CD4-positive, alpha-beta T cell treated with Interleukin-2 at 100 ng/mL for 4 hours (primary cell): Measurements from ENCODE around the gene UGT1A10.
"Not testable (repeated sequence)": the region's sequence is repeated elsewhere in the genome, so short reads cannot be mapped to it uniquely, and the experiment has no call there.

Experiments
- DNase-seq: peaks from one replicate; pipeline ENCODE4 v3.0.0-alpha.2; 2020; ENCODE audit warnings: low spot score

The UGT1A10 gene

DNA sequence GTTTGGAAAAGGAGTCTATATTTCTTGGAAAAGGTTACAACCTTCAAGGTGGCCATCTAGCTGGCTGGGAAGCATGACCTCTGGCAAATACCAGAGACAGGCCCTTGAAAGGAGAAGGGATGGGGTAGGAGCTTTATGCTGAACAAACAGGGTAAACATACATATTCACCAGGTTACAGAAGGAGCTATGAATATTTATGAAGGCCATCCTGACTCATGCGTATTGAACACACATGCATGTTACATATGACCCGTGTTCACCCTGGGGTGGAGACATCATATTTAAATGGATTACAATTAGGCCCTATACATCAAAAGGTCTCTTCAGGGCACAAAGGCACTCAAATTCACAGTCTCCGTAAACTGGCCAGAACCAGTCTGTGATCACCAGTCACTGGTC, 19.7 kb downstream of the UGT1A10 start:
- DNase-seq = not testable (repeated sequence)

DNA sequence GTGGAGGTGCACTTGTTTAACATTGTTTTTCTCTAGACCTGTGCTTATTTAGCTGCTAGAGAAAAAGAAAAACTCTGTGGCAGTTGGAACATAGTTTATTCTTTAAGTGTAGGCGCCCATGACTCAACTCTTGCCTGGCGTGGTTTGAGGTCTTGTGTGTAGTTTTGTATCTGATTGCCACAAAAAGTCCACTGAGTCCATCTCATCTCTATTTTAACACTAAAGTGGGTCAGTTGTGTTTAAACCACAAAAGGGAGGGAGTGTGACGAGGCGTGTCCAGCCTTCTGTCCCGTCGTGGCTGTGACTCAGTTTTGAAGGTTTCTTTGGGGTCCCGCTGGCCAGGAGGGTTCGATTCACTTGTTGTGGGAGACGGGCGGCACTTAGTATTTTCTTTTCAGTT, 20.2 kb downstream of the UGT1A10 start:
- no peak for DNase-seq

DNA sequence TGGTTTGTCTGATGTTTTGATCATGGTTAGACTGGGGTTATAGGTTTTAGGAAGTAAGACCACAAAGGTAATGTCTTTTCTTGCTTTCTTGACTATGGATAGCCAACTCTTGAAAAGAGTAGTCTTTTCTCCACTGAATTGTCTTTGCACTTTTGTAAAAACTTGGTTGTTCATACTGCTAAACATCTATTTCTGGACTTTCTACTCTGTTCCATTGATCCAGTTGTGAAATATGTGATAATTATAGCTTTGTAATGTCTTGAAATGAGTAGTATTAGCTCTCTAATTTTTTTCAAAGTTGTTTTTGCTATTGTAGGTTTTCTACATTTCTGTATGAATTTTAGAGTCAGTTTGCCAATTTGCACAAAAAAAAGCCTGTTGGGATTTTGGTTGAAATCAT, 22.4 kb downstream of the UGT1A10 start:
- no peak for DNase-seq

DNA sequence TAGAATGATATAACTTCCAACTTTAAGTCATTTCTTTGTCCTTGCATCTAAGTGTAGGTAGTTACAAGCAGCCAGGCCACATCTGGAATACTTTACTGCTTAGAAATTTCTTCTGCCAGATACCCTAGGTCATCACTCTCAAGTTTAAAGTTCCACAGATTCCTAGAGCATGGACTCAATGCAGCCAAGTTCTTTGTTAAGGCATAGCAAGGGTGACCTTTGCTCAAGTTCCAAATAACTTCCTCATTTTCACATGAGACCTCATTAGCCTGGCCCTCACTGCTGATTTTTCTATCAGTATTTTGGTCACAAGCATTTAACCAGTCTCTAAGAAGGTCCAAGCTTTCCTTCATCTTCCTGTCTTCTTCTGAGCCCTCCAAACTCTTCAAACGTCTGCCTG, 27.7 kb downstream of the UGT1A10 start:
- no peak for DNase-seq

DNA sequence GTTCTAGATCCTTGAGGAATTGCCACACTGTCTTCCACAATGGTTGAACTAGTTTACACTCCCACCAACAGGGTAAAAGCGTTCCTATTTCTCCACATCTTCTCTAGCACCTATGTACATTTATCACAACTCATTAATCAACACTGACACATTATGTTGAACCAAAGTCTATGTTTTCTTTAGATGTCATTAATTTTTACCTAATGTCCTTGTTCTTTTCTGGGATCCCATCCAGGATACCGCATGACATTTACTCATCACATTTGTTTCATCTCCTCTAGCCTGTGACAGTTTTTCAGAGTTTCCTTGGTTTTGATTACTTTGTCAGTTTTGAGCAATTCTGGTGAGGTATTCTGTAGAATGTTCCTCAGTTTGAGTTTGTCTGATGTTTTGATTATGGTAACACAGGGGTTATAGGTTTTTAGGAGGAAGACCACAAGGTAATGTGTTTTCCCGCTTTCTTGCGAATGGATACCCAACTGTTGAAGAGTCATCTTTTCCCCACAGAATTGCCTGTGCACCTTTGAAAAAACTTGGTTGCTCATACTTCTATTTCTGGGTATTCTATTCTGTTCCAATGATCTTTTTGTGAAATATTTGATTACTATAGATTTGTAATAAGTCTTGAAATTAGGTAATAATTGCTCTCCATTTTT, 32.5 kb downstream of the UGT1A10 start:
- no peak for DNase-seq

DNA sequence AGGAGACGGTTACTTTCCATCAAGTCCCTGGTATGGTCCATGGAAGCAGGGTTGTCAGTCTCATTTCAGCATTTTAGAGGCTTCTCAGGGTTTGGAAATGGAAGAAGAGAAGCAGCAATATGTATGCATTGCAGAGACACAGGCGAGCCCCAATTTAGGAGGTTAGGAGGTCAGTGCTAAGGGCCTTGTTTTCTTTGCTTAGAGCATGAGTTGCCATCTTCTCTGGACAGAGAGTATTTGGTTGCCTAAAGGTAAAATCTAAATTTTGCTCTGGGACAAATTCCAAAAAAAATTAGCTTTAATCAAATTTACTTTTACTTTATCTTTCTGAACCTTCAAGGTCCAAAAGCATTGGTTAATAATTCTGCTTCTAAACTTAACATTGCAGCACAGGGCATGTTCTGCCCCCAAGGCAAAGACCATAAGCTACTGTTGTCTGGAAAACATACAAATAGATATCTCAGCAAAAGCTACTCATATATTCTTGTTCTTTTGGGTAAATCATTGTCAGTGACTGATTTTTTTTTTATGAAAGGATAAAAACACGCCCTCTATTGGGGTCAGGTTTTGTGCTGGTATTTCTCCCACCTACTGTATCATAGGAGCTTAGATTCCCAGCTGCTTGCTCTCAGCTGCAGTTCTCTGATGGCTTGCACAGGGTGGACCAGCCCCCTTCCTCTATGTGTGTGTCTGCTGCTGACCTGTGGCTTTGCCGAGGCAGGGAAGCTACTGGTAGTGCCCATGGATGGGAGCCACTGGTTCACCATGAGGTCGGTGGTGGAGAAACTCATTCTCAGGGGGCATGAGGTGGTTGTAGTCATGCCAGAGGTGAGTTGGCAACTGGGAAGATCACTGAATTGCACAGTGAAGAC, 35.3 kb downstream of the UGT1A10 start, which contains the start of gene UGT1A9:
UGT1A9 (plus strand) TSS at position 609 of the 872 bp plus-strand sequence; CDS start at position 646, 37 bp downstream.
- DNase-seq = no peak

DNA sequence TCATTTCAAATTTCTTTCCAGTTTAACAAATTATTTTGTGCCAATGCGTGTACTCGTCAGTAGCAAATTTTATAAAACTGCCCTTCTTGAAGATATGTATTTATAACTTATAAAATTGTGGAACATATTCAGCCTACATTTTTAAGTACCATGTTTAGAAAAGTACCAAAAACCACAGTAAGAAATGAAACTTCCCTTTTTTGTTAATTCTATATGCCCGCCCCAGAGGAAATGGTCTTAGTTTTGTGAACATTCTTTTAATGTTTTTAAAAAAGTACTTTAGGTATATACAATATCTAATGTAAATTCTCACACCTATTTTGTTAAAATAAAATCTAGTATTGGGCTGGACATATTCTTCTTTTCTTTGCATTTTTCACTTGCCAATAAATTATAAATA, 36.6 kb downstream of the UGT1A10 start:
- no peak for DNase-seq

DNA sequence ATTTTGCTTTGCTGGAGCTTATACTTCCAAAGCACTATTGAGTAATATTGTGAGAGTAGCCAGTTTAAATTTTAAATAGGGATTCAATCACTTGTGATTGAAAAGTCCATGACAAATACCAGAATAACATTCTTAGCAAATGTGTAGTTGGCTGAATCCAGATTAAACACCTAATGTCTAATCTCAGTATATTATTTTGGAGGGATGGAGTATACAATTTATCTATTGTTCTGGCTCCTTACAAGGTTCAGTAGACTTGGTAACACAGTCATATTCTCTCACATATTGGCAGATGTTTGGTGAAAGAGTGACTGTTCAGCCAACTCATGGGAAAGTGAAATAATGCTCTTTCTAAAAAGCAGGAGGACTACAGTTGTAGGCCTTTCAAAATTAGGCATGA, 37.6 kb downstream of the UGT1A10 start:
- DNase-seq = no peak

DNA sequence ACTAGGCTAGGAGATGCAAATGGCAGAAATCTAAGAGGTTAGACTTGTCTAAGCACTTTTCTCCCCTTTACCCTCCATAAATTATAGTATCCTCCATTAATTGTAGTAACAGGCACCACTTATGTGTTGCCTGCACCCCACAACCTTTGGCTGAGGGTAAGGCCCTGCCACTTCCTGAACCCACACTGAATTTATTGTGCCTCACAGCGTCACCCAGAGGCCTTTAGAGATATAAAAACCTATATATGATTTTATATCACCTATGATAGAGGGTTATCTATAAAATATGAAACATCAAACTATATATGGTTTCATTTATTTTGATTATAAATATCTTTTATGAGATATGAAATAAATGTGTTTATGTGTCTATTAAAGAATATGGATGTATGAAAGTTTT, 38.1 kb downstream of the UGT1A10 start:
- no peak for DNase-seq

DNA sequence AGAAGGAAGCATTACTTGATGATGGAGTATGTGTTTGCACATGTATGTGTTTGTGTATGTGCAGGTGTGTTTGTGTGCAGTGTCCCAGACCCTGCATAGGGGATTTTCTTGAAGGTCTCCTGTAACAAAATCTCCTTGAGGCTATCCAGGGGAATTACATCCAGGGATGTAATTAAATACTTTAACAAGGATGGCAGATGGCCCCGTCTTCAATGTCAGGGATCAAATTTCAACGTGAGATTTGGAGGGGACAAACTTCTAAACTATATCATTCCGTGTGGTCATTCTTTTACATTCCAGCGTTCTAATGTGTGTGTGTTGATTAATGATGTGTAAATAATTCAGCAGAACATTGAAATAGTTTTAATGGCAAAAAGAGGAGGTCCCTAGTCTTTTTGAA, 38.7 kb downstream of the UGT1A10 start:
- DNase-seq = no peak

DNA sequence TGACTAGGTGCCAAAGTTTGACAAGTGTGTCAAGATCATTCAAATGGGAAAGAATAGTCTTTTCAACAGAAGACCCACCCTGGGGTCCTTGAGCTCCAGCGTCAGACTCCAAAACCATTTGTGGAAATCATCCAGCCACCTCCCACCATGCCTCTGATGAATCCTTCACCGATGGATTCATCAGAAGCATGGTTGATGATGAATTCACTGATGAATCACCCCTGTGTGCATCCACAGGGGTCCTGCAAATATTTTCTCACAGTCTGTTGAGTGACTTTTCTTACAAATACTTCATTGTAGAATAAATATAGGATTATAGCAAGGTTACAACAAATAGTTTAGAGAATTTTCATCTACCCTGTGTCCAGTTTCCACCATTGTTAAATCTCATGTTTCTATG, 39.8 kb downstream of the UGT1A10 start:
- DNase-seq = no peak

DNA sequence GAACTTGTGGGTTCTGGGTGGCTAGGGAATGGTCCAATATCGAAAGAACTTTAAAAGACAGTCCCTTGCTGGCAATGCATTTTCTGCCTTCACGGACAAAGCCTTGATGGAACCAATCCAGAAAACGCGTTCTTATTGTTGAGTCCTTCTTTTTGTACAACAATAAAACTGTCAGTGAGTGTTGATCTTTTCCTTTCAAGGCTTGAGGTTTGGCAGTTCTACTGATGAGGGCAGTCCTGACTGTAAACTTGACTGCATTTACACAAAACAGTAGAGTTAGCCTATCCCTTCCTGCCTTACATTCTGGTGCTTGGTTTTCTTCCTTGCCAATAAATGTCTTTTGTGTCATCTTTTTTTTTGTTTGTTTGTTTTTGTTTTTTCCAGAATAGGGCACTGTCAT, 42.9 kb downstream of the UGT1A10 start:
- no peak for DNase-seq

DNA sequence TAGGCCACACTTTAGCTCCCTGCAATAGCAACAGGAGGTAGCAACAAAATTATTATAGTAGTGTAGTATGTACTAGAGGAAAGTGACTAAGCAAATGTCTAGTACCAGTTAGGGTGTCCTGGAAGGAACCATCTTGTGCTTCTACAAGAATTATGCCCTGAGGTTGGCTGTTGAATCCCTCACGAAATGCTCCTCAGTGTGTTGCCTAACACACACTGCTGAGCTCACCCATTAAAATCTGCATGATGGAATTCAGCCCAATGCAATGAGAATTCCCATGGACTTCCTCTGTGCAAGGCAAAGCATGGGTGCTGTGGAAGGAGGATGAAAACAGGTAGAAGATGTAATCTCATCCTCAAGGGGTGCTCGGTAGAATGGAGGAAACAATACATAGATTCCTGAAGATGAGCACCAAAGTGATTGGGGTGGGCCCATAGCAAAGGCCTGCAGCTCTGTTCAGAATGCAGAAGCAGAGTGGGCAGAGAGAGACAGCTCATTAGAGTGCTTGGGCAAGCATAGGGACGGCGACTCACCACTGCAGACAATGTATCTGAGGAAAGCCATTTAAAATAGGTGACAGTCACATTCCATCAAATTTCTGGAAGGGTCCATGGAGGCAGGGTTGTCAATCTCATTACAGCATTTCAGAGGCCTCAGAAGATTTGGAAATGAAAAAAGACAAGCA, 44.3 kb downstream of the UGT1A10 start:
- DNase-seq = no peak

DNA sequence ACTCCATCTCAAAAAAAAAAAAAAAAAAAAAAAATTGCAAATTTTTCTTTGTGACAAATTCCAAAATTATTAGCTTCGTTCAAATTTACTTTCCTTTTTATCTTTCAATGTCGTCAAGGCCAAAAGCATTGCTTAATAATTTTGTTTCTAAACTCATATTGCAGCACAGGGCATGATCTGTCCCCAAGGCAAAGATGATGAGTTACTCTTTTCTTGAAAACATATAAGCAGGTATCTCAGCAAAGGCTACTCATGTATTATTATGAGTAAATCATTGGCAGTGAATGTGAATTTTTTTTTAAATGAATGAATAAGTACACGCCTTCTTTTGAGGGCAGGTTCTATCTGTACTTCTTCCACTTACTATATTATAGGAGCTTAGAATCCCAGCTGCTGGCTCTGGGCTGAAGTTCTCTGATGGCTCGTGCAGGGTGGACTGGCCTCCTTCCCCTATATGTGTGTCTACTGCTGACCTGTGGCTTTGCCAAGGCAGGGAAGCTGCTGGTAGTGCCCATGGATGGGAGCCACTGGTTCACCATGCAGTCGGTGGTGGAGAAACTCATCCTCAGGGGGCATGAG, 45.4 kb downstream of the UGT1A10 start, which contains the start of gene UGT1A7:
UGT1A7 (plus strand) TSS at position 381 of the 579 bp plus-strand sequence; CDS start at position 418, 37 bp downstream.
- no peak for DNase-seq

DNA sequence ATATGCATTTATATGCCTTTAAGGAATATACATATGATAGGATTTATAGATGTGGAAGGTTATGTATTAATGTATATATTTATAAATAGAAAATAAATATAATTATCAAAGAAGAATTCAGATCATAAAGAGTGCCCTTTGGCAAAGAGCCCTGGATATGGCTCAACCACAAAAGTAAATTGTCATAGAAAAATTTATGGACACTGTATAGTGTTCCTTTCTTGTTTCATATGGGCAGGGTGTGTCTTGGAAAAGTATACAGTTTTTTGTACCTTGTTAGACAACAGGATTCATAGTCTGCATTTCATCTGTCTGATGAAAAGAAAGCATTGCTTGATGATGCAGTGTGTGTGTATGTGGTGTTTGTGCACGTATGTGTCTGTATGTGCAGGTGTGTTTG, 48.4 kb downstream of the UGT1A10 start:
- no peak for DNase-seq

DNA sequence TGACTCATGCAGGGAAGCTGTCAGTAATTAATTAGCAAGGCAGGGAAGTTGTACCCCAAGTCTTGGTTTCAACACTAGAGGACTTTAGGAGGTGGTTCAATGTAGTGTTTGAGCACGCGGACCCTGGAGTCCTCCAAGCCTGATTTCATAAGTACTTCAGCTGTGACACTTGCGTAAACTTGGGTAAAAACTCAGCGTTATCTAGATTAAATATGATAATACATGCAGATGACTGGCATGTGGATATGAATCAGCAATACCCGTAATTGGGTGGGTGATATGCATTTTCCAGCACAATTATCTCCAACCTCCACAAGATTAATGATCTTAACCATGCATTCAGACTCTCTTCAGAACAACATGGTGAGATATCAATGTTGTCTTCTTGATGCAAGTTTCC, 50.7 kb downstream of the UGT1A10 start:
- DNase-seq = no peak

DNA sequence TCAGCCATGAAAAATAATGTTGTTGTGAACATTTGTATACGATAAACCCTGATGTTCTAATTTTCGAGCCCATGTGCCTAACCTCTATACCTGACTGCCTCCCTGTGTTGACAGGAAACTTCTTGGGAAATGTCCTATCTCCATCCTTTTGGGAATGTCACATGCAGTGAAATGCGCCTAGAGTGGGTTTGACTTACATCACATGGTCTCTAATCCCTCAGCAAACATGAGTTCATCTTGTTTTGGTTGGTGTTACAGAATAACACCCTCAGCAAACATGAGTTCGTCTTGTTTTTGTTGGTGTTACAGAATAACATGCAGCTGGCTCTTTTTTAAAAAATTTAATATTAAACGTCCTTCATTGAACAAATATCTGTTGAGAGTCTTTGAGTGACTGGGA, 52.1 kb downstream of the UGT1A10 start:
- DNase-seq = no peak

DNA sequence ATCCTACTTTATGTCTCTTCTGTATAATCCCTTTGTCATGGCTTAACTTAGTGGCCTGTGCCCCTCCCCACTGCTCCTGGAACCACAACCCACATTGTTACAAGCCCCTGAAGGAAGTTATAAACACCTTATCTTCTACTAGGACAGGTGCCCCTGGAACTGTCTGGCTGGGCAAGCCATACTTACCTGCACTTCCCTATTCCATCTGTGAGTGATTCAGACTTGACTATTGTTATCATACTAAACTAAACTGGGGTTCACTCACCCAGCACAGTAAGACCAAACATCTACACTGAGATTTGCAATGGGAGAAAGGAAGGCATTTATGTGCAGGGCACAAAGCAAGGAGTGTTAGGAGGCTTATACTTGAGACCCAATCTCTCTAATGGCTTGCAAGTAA, 52.8 kb downstream of the UGT1A10 start:
- DNase-seq = no peak

DNA sequence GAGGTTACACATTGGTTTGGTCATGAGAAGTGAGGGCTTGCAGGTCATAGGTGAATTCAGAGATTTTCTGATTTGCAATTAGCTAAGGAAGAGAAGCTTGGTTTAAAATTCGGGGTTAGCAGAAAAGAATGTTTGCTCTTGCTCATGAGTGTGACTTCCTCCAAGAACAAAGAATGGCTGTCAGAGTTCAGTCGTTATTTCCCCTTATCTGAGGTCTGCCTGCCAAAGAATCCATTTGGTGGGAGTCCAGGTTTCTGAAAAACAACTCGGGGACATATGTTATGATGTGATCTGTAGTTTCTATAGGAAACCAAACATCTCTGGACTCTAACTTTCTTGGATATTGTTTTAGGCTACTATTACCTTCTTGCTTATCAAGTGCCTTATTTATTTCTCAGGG, 53.3 kb downstream of the UGT1A10 start:
- DNase-seq = no peak

DNA sequence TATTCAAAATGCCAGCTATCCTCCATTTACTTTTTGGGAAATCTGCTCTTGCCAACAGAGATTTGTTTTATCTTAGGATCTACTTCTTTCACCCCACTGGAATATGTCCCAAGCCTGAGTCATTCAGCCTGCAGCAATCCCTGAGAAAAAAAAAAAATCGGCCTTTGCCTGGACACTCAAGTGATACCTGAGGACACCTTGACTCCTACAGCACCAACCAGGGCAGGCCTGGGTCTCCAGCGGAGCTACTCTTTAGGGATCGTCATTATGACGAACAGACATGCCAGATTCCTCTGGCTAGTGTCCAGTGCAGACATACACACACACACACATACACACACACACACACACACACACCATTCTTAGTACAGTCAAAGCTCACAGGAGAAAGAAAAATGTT, 54.2 kb downstream of the UGT1A10 start:
- no peak for DNase-seq

DNA sequence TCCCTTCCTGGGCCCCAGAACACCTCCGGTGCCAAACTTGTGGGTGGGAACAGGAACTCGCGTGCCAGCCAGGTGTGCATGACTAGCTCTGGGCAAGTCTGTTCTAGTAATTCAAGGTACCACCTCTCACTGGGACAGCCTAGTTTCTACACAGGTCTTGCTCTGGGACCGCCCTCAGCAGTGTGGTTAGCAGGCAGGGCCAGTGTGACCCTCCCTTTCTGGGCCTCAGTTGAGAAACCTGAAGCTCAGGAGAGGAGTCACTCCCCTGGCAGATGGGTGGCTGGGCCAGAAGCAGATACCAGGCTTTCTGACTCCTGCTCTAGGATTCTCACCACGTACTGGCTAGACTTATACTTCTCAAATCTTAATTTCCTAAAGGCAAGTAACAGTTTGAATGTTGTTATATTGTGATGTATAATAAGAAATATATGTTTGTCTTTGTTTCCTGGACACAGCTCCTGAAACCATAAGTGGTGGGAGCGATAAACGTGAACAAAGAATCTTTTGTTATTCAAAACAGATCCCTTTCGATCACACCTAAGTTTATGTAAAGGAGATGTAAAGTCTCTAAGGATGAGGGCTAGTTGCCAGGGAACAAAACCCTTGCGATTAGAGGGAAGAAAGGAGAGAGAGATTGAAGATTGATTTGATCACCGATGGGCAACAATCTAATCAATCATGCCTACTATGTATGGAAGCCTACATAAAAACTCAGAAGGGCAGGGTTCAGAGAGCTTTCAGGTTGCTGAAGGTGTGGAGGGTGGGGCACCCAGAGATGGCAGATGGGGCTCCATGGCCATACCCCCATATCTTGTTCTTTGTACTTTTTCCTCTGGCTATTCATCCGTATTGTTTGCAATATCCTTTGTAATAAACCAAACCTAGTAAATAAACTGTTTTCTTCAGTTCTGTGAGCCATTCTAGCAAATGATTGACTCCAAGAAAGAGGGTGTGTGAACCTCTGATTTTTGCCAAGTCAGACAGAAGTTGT, 55.5 kb downstream of the UGT1A10 start:
- DNase-seq = no peak
